Measurements from ENCODE around the gene EPB41L1.

EPB41L1 gene

GRCh38 chr20:36121981-36122930, 32.3 kb upstream of the EPB41L1 start:
- no peak overlapping the region for H3K4me3 ChIP-seq (ENCODE audit: low read depth, low read length)
- DNase-seq (ENCODE audit: low read depth), result no peak
- TF ChIP-seq CTCF (IDR thresholded peaks at IDR 0.05; ENCODE audit: insufficient read depth, low read depth, low read length, missing control alignments), result no peak

DNA sequence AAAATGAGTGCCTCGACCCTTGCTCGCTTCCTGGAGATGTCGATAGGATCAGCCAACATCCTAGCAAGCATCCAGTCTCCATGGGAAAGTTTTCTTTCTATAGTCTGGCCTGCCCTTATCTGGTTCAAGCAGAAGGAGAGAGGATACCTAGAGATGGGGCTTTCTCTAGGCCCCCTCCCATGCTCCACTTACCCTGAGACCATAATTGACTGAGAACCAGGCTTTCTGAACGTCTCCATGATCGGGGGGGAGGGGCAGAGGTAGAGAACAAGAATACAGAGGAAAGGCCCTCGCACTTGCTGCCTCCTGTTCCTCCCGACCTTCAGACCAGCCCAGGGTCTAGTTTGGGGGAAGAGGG, 31.6 kb upstream of the EPB41L1 start:
- no peak for TF ChIP-seq CTCF (IDR thresholded peaks at IDR 0.05; ENCODE audit: insufficient read depth, low read depth, low read length, missing control alignments)
- no peak for DNase-seq (ENCODE audit: low read depth)
- H3K4me3 ChIP-seq (ENCODE audit: low read depth, low read length), result no peak overlapping the region

GRCh38 chr20:36125097-36125496, 29.4 kb upstream of the EPB41L1 start:
- TF ChIP-seq CTCF (IDR thresholded peaks at IDR 0.05; ENCODE audit: insufficient read depth, low read depth, low read length, missing control alignments), result no peak
- no peak overlapping the region for H3K4me3 ChIP-seq (ENCODE audit: low read depth, low read length)
- DNase-seq (ENCODE audit: low read depth), result no peak

DNA sequence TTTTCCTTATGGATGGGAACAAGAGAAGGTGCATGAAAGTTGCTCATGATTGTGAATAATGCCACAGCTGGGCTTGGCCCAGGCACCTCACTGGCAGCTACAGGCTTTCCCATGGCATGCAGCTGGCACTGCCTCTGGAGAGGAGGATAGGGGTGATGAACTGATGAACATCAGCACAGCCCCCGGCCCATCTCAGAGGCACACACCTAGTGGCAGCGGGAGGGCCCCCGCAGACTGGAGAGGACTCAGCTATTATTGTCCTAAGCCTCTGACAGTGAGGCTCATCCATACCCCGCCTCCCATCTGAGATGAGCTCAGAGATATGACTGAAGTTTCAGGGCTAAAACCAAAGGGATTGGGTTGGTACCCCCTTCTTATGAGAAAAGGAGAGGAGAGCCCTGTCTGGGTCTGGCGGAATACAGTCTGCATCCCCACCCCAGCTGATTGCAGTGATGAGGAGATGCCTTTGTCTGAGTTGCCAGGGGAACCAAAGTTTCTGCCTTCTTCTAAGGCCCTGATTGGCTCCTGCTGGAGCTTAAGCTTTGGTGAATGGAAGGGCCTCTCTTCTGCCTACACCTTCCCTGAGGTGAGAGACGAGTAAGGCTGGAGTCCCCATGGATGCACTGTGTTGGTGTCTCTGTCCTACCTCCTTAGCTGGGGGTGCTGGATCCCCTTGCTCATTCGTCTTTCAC, 27.6 kb upstream of the EPB41L1 start:
- no peak overlapping the region for H3K4me3 ChIP-seq (ENCODE audit: low read depth, low read length)
- DNase-seq (ENCODE audit: low read depth), result no peak
- no peak for TF ChIP-seq CTCF (IDR thresholded peaks at IDR 0.05; ENCODE audit: insufficient read depth, low read depth, low read length, missing control alignments)

GRCh38 chr20:36128463-36129159, 25.9 kb upstream of the EPB41L1 start:
- no peak overlapping the region for H3K4me3 ChIP-seq (ENCODE audit: low read depth, low read length)
- no peak for DNase-seq (ENCODE audit: low read depth)
- TF ChIP-seq CTCF (IDR thresholded peaks at IDR 0.05; ENCODE audit: insufficient read depth, low read depth, low read length, missing control alignments), result no peak

- no peak for TF ChIP-seq CTCF (IDR thresholded peaks at IDR 0.05; ENCODE audit: insufficient read depth, low read depth, low read length, missing control alignments)
- DNase-seq (ENCODE audit: low read depth), result no peak
- no peak overlapping the region for H3K4me3 ChIP-seq (ENCODE audit: low read depth, low read length)
These were observed 25.4 kb upstream of the EPB41L1 start for GRCh38 chr20:36129160-36129543.
